ENCODE results near the gene NMT2. TPM values are rescaled to one million over a fixed set of nuclear protein-coding genes. Genes with fewer than 3 reads are reported as not detected.

NMT2 gene
- polyA plus RNA-seq, 2 of the 4 experiments (the other 2 are of a cell fraction), result 14.7 to 19.6 TPM

GRCh38 chr10:15122477-15123030 lies 45.9 kb downstream of the NMT2 start:
- no peak for TF ChIP-seq SREBF2 (IDR thresholded peaks at IDR 0.05)
- no peak for TF ChIP-seq TFCP2L1 (CRISPR knock-in tag; IDR thresholded peaks at IDR 0.05)
- TF ChIP-seq JUN (IDR thresholded peaks at IDR 0.05), result no peak
- no peak for TF ChIP-seq REST (IDR thresholded peaks at IDR 0.05)
- TF ChIP-seq EHMT2 (IDR thresholded peaks at IDR 0.05; ENCODE audit: low read depth), result no peak
- no peak for TF ChIP-seq HOXA7 (CRISPR knock-in tag; IDR thresholded peaks at IDR 0.05)
- TF ChIP-seq HEYL (CRISPR knock-in tag; IDR thresholded peaks at IDR 0.05), result no peak
- no peak for TF ChIP-seq RCOR1 (IDR thresholded peaks at IDR 0.05; ENCODE audit: low read depth, low read length)
- TF ChIP-seq BHLHE40 (IDR thresholded peaks at IDR 0.05; ENCODE audit: low read depth, low read length), result no peak
- no peak for TF ChIP-seq PHF8 (IDR thresholded peaks at IDR 0.05; ENCODE audit: borderline replicate concordance, low read depth)
- no peak for TF ChIP-seq ATOH8 (CRISPR knock-in tag; IDR thresholded peaks at IDR 0.05; ENCODE audit: low read depth)
- TF ChIP-seq, protein P1, sequence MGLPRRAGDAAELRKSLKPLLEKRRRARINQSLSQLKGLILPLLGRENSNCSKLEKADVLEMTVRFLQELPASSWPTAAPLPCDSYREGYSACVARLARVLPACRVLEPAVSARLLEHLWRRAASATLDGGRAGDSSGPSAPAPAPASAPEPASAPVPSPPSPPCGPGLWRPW (IDR thresholded peaks at IDR 0.05), result no peak
- no peak for TF ChIP-seq HMGXB4 (CRISPR knock-in tag; IDR thresholded peaks at IDR 0.05; ENCODE audit: borderline replicate concordance)
- no peak for TF ChIP-seq FOSL2 (IDR thresholded peaks at IDR 0.05)
- TF ChIP-seq FOSL2 (CRISPR knock-in tag; IDR thresholded peaks at IDR 0.05), result no peak
- no peak for TF ChIP-seq USF2 (IDR thresholded peaks at IDR 0.05)
- TF ChIP-seq GATA3 (IDR thresholded peaks at IDR 0.05; ENCODE audit: borderline replicate concordance), result no peak
- TF ChIP-seq CHD4 (IDR thresholded peaks at IDR 0.05; ENCODE audit: borderline replicate concordance), result no peak
- TF ChIP-seq MAZ (IDR thresholded peaks at IDR 0.05; ENCODE audit: borderline replicate concordance, low read depth, low read length), result no peak
- no peak for TF ChIP-seq CBX2 (IDR thresholded peaks at IDR 0.05; ENCODE audit: borderline replicate concordance, low read depth)
- no peak for TF ChIP-seq CBX8 (IDR thresholded peaks at IDR 0.05)
- Histone ChIP-seq H3K9me3 (no peaks in the 10 kb centered on the region), H3K4me2 (no peak overlapping the region), H3K4me3 (no peak overlapping the region), H3K4me1 (peaks cover 7% of the 10 kb centered on the region; the same call in 1 of the 3 replicates), H3K27ac (no peak overlapping the region)
- 88% methylated on average over 9 of the region's 9 CpGs for WGBS (ENCODE audit: missing lambda C conversion rate)
- no peak for ATAC-seq
- POLR2A ChIA-PET, result no interaction called here
- CTCF ChIA-PET, result interaction anchor here (1.7 kb wide), 1 partner anchor 16 kb away, joined by 5 read pairs; no protein-coding TSS in a partner anchor
- no peak for DNase-seq (ENCODE audit: low read depth in 1 of 2, low spot score in 1 of 2)
- no peak for FAIRE-seq
